Astrocyte (in vitro differentiated cells and primary cell): ENCODE results near the gene PSME3IP1.

Experiments
- EZH2 ChIP-seq: IDR thresholded peaks from 2 replicates; pipeline ENCODE4 v1.6.1; 2012; ENCODE audit warnings: mild to moderate bottlenecking, low read length, inconsistent platforms; ENCODE audit not compliant: insufficient read depth
- TF ChIP-seq, protein P1 (sequence below): IDR thresholded peaks from 2 replicates; pipeline ENCODE4 v1.5.1; 2011; ENCODE audit warnings: low read depth, mild to moderate bottlenecking, inconsistent platforms, low read length, moderate library complexity; ENCODE audit not compliant: insufficient read depth

- TF ChIP-seq, protein P1, sequence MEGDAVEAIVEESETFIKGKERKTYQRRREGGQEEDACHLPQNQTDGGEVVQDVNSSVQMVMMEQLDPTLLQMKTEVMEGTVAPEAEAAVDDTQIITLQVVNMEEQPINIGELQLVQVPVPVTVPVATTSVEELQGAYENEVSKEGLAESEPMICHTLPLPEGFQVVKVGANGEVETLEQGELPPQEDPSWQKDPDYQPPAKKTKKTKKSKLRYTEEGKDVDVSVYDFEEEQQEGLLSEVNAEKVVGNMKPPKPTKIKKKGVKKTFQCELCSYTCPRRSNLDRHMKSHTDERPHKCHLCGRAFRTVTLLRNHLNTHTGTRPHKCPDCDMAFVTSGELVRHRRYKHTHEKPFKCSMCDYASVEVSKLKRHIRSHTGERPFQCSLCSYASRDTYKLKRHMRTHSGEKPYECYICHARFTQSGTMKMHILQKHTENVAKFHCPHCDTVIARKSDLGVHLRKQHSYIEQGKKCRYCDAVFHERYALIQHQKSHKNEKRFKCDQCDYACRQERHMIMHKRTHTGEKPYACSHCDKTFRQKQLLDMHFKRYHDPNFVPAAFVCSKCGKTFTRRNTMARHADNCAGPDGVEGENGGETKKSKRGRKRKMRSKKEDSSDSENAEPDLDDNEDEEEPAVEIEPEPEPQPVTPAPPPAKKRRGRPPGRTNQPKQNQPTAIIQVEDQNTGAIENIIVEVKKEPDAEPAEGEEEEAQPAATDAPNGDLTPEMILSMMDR, result no peak
- no peak for TF ChIP-seq EZH2
These were observed 26.4 kb downstream of the PSME3IP1 start for GRCh38 chr16:57159447-57159846.
